ENCODE results near the gene RRAS. TPM values are rescaled to one million over a fixed set of nuclear protein-coding genes. Genes with fewer than 3 reads are reported as not detected.

RRAS gene
- 81.8 and 84.2 TPM in 2 replicates for total RNA-seq (2014; rRNA removed; shearing (Covaris generic))

DNA sequence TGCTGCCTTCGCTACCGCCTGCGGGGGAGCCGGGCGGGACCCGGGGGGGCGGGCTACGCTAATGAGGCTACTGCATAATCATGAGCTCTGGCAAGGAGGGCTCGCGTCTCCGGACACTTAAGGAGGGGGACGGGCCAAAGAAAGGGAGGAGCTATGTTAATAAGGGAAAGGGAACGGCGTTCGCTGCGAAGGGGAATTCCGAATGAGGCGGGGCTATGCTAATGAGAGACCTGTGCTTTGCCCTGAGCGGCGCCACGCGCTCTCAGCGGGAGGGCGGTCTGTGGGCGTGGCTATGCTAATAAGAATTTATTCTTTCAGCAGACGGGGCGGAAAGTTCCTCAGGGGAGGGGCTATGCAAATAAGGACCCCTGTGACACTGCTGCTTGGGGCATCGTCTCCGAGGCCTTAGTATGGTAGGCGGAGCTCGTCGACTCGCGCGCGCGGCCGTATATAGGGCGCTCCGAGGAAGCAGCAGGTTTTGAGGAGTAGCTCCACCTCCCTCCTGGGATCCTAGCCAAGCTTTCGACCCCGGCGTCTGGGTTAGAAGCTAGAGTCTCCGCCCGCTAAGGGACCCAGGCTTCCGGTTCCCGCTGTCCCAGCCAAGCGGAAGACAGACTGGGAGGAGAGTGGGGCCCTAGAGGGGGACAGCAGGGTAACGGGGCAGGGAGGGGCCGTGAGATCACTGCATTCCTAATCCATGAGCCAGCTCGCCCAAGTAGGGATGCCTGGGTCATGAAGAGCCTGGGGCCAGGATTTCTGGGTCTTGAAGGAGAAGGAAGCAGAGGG lies at the start of gene RRAS:
TSS of gene RRAS (minus strand) at position 31 of the 786 bp plus-strand sequence. CDS start 45 bp downstream, outside the sequence.
- peak; percentile 100 for DNase-seq (ENCODE audit: low read depth)

- no peak for DNase-seq (ENCODE audit: low read depth)
These were observed 49.5 kb upstream of the RRAS start, which contains the start of gene ADM5 for GRCh38 chr19:49689133-49690078. TSS of gene ADM5 (plus strand) at chr19:49689594. CDS start at chr19:49689838, 244 bp downstream.

GRCh38 chr19:49688531-49689132 lies 48.7 kb upstream of the RRAS start:
- no peak for DNase-seq (ENCODE audit: low read depth)

DNA sequence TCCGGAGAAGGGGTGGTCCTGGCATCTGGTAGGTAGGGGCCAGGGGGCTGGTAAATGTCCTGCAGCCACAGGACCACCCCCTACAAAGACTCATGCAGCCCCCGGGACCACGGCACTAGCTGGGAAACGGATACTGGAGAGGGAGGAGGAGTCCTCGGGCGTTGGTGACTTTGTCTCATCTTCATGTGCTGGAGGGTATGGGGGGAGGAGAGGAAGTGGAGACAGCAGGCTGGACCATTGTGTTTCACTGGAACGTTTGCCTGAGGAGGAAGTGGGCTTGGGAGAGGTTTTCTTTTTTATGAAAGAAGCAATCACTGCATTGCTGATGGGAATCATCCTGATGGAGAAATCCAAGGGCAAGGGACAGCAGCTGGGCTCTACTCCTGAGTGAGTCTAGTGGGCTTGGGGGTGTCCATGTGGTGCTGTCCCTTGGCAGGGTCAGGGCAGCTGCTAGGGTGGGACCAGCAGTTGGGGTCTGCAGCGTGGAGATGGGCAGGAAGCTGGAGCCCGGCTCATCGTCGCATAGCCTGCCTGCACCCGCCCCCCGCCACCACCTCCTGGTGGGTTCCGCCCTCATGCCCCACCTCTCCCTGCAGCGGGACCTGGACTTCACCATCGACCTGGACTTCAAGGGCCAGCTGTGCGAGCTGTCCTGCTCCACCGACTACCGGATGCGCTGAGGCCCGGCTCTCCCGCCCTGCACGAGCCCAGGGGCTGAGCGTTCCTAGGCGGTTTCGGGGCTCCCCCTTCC lies 47.8 kb upstream of the RRAS start:
- no peak for DNase-seq (ENCODE audit: low read depth)

DNA sequence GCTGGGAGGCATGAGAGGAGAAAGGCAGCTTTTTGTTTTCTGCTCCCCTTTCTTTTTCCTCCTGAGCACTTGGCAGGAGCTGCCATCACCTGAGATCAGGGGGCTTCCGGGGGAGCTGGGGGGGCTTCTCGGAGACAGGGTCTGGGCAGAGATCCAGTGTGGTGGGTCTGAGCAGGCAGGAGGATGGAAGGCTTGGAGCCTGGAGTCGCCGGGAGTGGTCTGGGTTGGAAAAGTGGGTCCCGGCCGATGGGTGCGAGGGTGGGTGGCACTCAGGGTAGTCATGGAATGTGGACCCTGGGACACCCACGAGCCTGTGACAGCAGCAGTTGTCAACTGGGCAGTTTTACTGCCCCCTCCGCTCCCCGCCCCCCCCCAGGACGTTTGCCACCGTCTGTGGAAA lies 47.2 kb upstream of the RRAS start:
- no peak for DNase-seq (ENCODE audit: low read depth)

GRCh38 chr19:49686503-49687088 lies 46.7 kb upstream of the RRAS start:
- DNase-seq (ENCODE audit: low read depth) = no peak

- no peak for DNase-seq (ENCODE audit: low read depth)
These were observed 45.9 kb upstream of the RRAS start for GRCh38 chr19:49685845-49686332.

GRCh38 chr19:49684983-49685553 lies 45.1 kb upstream of the RRAS start:
- DNase-seq (ENCODE audit: low read depth) = no peak

GRCh38 chr19:49684251-49684982 lies 44.5 kb upstream of the RRAS start:
- DNase-seq (ENCODE audit: low read depth) = no peak

DNA sequence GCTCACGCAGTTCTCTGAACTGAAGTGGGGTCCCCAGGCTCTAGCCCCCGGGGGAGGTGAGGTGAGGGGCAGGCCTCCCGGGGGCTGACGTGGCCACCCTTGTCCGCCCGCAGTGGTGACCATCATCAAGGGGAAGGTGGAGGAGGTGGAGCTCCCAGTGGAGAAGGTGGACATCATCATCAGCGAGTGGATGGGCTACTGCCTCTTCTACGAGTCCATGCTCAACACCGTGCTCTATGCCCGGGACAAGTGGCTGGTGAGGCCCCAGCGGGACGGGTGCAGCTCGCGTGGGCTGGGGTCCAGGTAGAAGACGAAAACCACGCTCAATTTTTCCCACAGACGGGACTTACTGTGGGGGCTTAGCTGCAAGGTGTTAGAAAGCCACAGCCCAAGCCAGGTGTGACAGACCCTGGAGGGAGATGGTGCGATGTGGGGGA lies 43.9 kb upstream of the RRAS start:
- no peak for DNase-seq (ENCODE audit: low read depth)

DNA sequence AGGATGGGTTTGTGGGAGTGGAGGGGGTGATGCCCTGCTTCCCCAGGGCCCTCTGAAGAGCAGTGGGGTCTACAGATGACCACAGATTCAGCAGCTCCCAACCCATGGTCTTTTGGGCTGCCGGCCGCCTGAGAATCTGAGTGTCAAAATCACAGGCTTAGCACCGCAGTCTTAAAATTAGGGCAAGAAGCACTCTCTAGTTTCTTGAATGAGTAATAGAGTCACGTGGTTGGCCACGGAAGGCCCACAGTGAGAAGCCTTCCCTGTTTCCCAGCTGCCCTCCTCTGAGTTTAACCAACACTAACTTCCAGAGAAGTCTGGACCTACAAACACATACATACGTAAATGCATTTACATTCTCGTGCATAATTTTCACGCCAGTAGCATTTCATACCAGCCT lies 42.3 kb upstream of the RRAS start:
- peak; percentile 50 for DNase-seq (ENCODE audit: low read depth)

GRCh38 chr19:49681830-49682229 lies 41.9 kb upstream of the RRAS start:
- DNase-seq (ENCODE audit: low read depth) = no peak

- DNase-seq (ENCODE audit: low read depth) = peak; percentile 76
These were observed 40.7 kb upstream of the RRAS start for GRCh38 chr19:49680421-49681351.

- no peak for DNase-seq (ENCODE audit: low read depth)
These were observed 39.9 kb upstream of the RRAS start for GRCh38 chr19:49679771-49680413.

DNA sequence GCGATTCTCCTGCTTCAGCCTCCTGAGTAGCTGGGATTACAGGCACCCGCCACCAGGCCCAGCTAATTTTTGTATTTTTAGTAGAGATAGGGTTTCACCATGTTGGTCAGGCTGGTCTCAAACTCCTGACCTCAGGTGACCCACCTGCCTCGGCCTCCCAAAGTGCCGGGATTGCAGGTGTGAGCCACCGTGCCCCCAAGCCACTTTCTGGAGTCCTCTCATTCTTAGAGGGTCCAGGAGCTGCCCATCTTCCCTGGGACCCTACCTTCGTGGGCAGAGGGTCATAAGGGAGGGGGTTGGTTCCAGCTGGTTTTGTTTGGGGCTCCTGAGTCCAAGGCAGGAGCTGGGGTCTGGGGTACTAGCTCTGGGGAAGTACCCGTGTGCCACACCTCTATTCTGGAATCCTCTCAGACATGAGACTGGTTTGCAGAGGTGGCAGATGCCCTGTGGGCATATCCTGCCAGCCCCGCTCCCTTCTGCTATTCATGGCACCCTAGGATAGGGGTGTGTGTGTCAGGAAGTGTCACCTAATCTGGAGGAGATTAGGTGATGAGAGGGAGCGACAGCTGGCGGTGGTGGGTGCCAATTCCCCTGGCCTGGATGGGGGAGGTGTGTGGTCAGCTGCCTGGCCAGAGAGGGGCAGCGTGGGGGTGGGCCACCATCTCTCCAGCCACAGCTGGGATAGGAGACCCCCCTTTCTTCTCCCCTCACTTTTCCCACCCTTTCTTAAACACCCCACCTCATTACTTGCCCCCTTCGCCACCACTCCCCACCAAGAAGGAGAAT lies 39.2 kb upstream of the RRAS start:
- DNase-seq (ENCODE audit: low read depth) = no peak

GRCh38 chr19:49677901-49678674 lies 38.1 kb upstream of the RRAS start:
- peak; percentile 71 for DNase-seq (ENCODE audit: low read depth)
